ENCODE data around the gene TTLL8. TPM values are rescaled to one million over a fixed set of nuclear protein-coding genes. Genes with fewer than 3 reads are reported as not detected.

TTLL8 gene
- total RNA-seq, 1 donor from 2014 or later = not detected

DNA sequence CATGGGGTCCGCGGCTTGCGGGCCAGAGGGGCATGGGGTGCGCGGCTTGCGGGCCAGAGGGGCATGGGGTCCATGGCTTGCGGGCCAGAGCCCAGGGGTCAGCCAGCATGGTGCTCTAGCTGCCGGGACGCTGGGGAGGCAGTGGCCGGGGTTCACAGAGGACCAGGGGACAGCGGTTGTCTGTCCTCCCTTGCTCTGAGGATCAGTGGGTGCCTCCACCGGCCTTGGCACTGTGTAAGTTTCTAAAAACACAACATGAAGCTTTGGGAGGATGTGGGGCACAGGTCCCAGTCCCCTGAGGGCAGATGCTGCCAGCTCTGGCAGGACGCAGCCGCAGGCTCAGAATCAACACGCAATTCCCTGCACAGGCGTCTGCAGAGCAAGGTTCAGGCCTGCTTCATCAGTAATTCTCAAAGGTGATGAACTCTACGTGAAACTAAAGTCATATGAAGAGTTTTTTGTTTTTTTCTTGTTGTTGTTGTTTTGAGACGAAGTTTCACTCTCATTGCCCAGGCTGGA lies 24.2 kb upstream of the TTLL8 start:
- no peak overlapping the region for H3K4me3 ChIP-seq (ENCODE audit: low read depth, low read length)
- TF ChIP-seq, protein P1, sequence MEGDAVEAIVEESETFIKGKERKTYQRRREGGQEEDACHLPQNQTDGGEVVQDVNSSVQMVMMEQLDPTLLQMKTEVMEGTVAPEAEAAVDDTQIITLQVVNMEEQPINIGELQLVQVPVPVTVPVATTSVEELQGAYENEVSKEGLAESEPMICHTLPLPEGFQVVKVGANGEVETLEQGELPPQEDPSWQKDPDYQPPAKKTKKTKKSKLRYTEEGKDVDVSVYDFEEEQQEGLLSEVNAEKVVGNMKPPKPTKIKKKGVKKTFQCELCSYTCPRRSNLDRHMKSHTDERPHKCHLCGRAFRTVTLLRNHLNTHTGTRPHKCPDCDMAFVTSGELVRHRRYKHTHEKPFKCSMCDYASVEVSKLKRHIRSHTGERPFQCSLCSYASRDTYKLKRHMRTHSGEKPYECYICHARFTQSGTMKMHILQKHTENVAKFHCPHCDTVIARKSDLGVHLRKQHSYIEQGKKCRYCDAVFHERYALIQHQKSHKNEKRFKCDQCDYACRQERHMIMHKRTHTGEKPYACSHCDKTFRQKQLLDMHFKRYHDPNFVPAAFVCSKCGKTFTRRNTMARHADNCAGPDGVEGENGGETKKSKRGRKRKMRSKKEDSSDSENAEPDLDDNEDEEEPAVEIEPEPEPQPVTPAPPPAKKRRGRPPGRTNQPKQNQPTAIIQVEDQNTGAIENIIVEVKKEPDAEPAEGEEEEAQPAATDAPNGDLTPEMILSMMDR (IDR thresholded peaks at IDR 0.05; ENCODE audit: insufficient read depth, low read length, poor library complexity, severe bottlenecking) = no peak
- peaks cover 22% of the 10 kb centered on the region for H3K27me3 ChIP-seq (ENCODE audit: control insufficient read depth, insufficient read depth, low read length)
- no peak for DNase-seq (ENCODE audit: low read depth)
- H3K36me3 ChIP-seq (ENCODE audit: control insufficient read depth, insufficient read depth, low read length) = no peaks in the 10 kb centered on the region

DNA sequence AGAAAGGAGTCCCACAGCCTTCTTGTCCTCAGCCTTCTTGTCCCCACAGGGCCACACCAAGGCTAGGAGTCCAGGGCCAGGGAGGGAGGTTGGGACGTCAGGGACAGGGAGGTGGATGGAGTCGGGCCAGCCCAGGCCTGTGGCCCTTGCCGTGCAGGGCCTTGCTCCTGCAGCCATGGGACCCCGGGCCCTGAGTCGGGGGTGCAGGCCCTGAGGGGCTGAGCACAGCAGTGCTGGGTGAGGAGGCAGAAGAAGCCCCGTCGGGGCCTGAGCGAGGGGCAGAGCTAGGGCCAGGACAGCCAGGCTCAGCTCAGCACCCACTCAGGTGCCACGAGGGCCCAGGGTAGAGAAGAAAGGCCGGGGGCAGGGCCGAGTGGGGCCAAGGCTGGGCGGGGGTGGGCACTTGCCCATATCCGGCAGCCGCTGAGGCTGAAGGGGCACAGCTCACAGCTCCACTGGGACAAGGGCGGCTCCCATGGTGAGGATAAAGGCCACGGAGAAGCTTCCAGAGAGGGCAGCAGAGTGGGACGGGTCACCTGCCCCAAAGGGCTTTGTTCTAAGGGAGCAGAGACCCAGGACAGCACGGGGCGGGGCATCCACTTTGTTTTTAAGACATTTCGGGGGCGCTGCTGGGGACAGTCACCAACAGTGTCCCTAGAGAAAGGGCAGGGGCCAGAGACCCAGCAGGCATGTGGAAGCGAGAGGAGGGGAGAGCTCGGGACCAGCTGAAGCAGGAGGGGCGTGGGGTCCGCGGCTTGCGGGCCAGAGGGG lies 23.5 kb upstream of the TTLL8 start:
- Histone ChIP-seq H3K36me3 (ENCODE audit: control insufficient read depth, insufficient read depth, low read length) (no peaks in the 10 kb centered on the region), H3K4me3 (ENCODE audit: low read depth, low read length) (no peak overlapping the region), H3K27me3 (ENCODE audit: control insufficient read depth, insufficient read depth, low read length) (peaks cover 24% of the 10 kb centered on the region)
- TF ChIP-seq, protein P1 (IDR thresholded peaks at IDR 0.05; ENCODE audit: insufficient read depth, low read length, poor library complexity, severe bottlenecking) = no peak
- DNase-seq (ENCODE audit: low read depth) = no peak

GRCh38 chr22:50080077-50080465 lies 22.0 kb upstream of the TTLL8 start:
- no peak for DNase-seq (ENCODE audit: low read depth)

DNA sequence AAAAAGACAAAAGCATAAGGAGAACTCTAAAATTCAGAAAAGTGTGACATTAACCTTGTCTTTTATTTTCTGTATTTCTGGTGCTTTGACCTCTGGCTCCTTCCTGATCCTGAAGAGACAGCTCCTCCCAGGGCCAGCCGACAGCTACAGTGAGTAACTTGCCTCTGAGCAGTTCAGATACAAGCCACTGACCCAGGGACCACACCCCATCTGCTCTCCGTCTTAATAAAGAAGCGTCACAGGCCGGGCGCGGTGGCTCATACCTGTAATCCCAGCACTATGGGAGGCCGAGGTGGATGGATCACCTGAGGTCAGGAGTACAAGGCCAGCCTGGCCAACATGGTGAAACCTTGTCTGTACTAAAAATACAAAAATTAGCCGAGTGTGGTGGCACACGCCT lies 20.7 kb upstream of the TTLL8 start:
- DNase-seq (ENCODE audit: low read depth) = no peak
- TF ChIP-seq, protein P1 (IDR thresholded peaks at IDR 0.05; ENCODE audit: insufficient read depth, low read length, poor library complexity, severe bottlenecking) = no peak
- H3K4me3 ChIP-seq (ENCODE audit: low read depth, low read length) = no peak overlapping the region
- H3K27me3 ChIP-seq (ENCODE audit: control insufficient read depth, insufficient read depth, low read length) = peaks cover 17% of the 10 kb centered on the region
- H3K36me3 ChIP-seq (ENCODE audit: control insufficient read depth, insufficient read depth, low read length) = no peaks in the 10 kb centered on the region

More at GRCh38 chr22:50080077-50080465, 22.0 kb upstream of the TTLL8 start:
- Histone ChIP-seq H3K4me3 (ENCODE audit: low read depth, low read length) (no peak overlapping the region), H3K36me3 (ENCODE audit: control insufficient read depth, insufficient read depth, low read length) (no peaks in the 10 kb centered on the region), H3K27me3 (ENCODE audit: control insufficient read depth, insufficient read depth, low read length) (peaks cover 24% of the 10 kb centered on the region)
- TF ChIP-seq, protein P1 (IDR thresholded peaks at IDR 0.05; ENCODE audit: insufficient read depth, low read length, poor library complexity, severe bottlenecking) = no peak

DNA sequence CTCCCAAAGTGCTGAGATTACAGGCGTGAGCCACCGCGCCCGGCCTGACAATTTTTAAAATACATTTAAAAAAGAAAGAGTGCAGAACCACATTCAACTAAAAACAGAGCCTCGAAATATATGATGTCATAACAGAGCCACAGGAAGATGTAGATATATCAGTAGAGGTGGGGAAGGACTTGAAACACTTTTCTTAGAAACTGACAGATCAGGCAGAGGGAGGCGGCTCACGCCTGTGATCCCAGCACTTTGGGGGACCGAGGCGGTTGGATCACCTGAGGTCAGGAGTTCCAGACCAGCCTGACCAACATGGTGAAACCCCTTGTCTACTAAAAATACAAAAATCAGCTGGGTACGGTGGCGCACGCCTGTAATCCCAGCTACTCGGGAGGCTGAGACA lies 20.1 kb upstream of the TTLL8 start:
- TF ChIP-seq, protein P1 (IDR thresholded peaks at IDR 0.05; ENCODE audit: insufficient read depth, low read length, poor library complexity, severe bottlenecking) = no peak

More for the DNA sequence above, 20.1 kb upstream of the TTLL8 start:
- peaks cover 17% of the 10 kb centered on the region for H3K27me3 ChIP-seq (ENCODE audit: control insufficient read depth, insufficient read depth, low read length)
- no peaks in the 10 kb centered on the region for H3K36me3 ChIP-seq (ENCODE audit: control insufficient read depth, insufficient read depth, low read length)
- DNase-seq (ENCODE audit: low read depth) = no peak
- H3K4me3 ChIP-seq (ENCODE audit: low read depth, low read length) = no peak overlapping the region
